Neural cell (in vitro differentiated cells): Measurements from ENCODE around the gene HCFC1. TPM values are rescaled to one million over a fixed set of nuclear protein-coding genes. Genes with fewer than 3 reads are reported as not detected.
"Not testable (repeated sequence)": the region's sequence is repeated elsewhere in the genome, so short reads cannot be mapped to it uniquely, and the experiment has no call there.

Source experiments
- H2AFZ ChIP-seq: fragments of 200-600, 300-800 bp; sonication (generic), shearing (Covaris generic); 2 replicates; pipeline ENCODE4 v1.6.0; 2014; ENCODE audit warnings: low read depth, mild to moderate bottlenecking, antibody characterized with exemption, low read length, moderate library complexity
- H3F3A ChIP-seq: fragments of 200-600 bp; shearing (Covaris generic); 2 replicates; pipeline ENCODE4 v1.6.1; 2016; ENCODE audit warnings: mild to moderate bottlenecking, moderate library complexity, mixed read lengths, antibody characterized with exemption, low read length; ENCODE audit not compliant: insufficient read depth, poor library complexity, severe bottlenecking
- H3K27ac ChIP-seq: fragments of 200-600, 300-800 bp; sonication (generic), shearing (Covaris generic); 2 replicates; pipeline ENCODE4 v1.5.1; 2014; ENCODE audit warnings: mild to moderate bottlenecking, low read length, moderate library complexity
- H3K27me3 ChIP-seq: fragments of 300-800, 200-600 bp; sonication (generic), shearing (Covaris generic); 2 replicates; pipeline ENCODE4 v1.6.0; 2014; ENCODE audit warnings: mild to moderate bottlenecking, low read depth, low read length, moderate library complexity; ENCODE audit not compliant: insufficient read depth
- H3K36me3 ChIP-seq: fragments of 300-800, 200-600 bp; sonication (generic), shearing (Covaris generic); 2 replicates; pipeline ENCODE4 v1.5.1; 2014; ENCODE audit warnings: mild to moderate bottlenecking, antibody characterized with exemption, low read length, moderate library complexity; ENCODE audit not compliant: insufficient read depth
- H3K4me2 ChIP-seq: fragments of 300-800, 200-600 bp; sonication (generic), shearing (Covaris generic); 2 replicates; pipeline ENCODE4 v1.6.0; 2014; ENCODE audit warnings: mild to moderate bottlenecking, low read length
- H3K4me3 ChIP-seq: fragments of 300-800, 200-600 bp; sonication (generic), shearing (Covaris generic); 2 replicates; pipeline ENCODE4 v1.5.1; 2014; ENCODE audit warnings: mild to moderate bottlenecking, low read length, moderate library complexity
- H3K79me2 ChIP-seq: fragments of 200-600 bp; shearing (Covaris generic); replicated peaks from 2 replicates; pipeline ENCODE4 v1.6.0; 2014; ENCODE audit warnings: mild to moderate bottlenecking, low read length, moderate library complexity; ENCODE audit not compliant: insufficient read depth
- H3K9ac ChIP-seq: fragments of 300-800, 200-600 bp; sonication (generic), shearing (Covaris generic); 2 replicates; pipeline ENCODE4 v1.6.1; 2016; ENCODE audit warnings: mild to moderate bottlenecking, low read length, mixed read lengths
- H3K9me2 ChIP-seq: fragments of 200-600 bp; shearing (Covaris generic); 2 replicates; pipeline ENCODE4 v1.6.1; 2016; ENCODE audit warnings: mild to moderate bottlenecking, low read length, mixed read lengths; ENCODE audit not compliant: insufficient read depth
- H3K9me3 ChIP-seq: fragments of 200-600, 300-800 bp; sonication (generic), shearing (Covaris generic); 2 replicates; pipeline ENCODE4 v1.6.1; 2016; ENCODE audit warnings: mild to moderate bottlenecking, mixed run types, low read length, moderate library complexity, mixed read lengths
- H4K20me1 ChIP-seq: fragments of 200-600 bp; shearing (Covaris generic); 2 replicates; pipeline ENCODE4 v1.6.1; 2016; ENCODE audit warnings: mild to moderate bottlenecking, mixed run types; ENCODE audit not compliant: insufficient read depth
- CTCF ChIP-seq: fragments of 450-650 bp; IDR thresholded peaks from 2 replicates; pipeline ENCODE4 v1.5.1; 2014; ENCODE audit warnings: antibody characterized with exemption, mild to moderate bottlenecking, moderate library complexity; ENCODE audit not compliant: poor library complexity, severe bottlenecking
- EP300 ChIP-seq: fragments of 450-650 bp; conservative IDR thresholded peaks from 2 replicates; pipeline ENCODE4 v1.6.1; 2014; ENCODE audit warnings: antibody characterized with exemption, mild to moderate bottlenecking, moderate library complexity; ENCODE audit not compliant: poor library complexity, severe bottlenecking
- EZH2 ChIP-seq: fragments of 200-600, 300-800 bp; shearing (Covaris generic), sonication (generic); IDR thresholded peaks from 2 replicates; pipeline ENCODE4 v1.6.1; 2014; ENCODE audit warnings: antibody characterized with exemption, low read length, borderline replicate concordance, mild to moderate bottlenecking; ENCODE audit not compliant: insufficient read depth, poor library complexity, severe bottlenecking
- MXI1 ChIP-seq: fragments of 450-650 bp; conservative IDR thresholded peaks from 2 replicates; pipeline ENCODE4 v1.6.1; 2014; ENCODE audit warnings: antibody characterized with exemption, mild to moderate bottlenecking; ENCODE audit not compliant: poor library complexity, severe bottlenecking
- POLR2AphosphoS5 ChIP-seq: IDR thresholded peaks from 2 replicates; pipeline ENCODE4 v1.6.1; 2012
- RAD21 ChIP-seq: fragments of 450-650 bp; conservative IDR thresholded peaks from 2 replicates; pipeline ENCODE4 v1.6.1; 2014; ENCODE audit warnings: antibody characterized with exemption, mild to moderate bottlenecking, moderate library complexity
- REST ChIP-seq: IDR thresholded peaks from 2 replicates; pipeline ENCODE4 v1.6.1; 2012; ENCODE audit warnings: borderline replicate concordance
- SMC3 ChIP-seq: fragments of 450-650 bp; conservative IDR thresholded peaks from 2 replicates; pipeline ENCODE4 v1.6.1; 2014; ENCODE audit warnings: antibody characterized with exemption, mild to moderate bottlenecking, moderate library complexity; ENCODE audit not compliant: poor library complexity
- TAF1 ChIP-seq: IDR thresholded peaks from 2 replicates; pipeline ENCODE4 v1.6.1; 2012; ENCODE audit warnings: low read depth
- polyA plus RNA-seq: library from polyadenylated mRNA; depleted of rRNA; stranded (reverse); fragments of >200 nt; gene quantifications from 2 replicates; pipeline ENCODE4 v1.2.3, GENCODE V29; 2014

HCFC1 gene
- polyA plus RNA-seq, 1 donor from 2014 or later: 7.3 TPM

- no peaks in the 10 kb centered on the region for H4K20me1 ChIP-seq
- H3K27me3 ChIP-seq: no peaks in the 10 kb centered on the region
- no peak overlapping the region for H3K4me3 ChIP-seq
- no peaks in the 10 kb centered on the region for H3K79me2 ChIP-seq
- no peak overlapping the region for H3K27ac ChIP-seq
- no peaks in the 10 kb centered on the region for H3K9me3 ChIP-seq
- H3K4me2 ChIP-seq: no peak overlapping the region
- no peaks in the 10 kb centered on the region for H3K36me3 ChIP-seq
- no peak overlapping the region for H3K9ac ChIP-seq
- no peak for TF ChIP-seq POLR2AphosphoS5
- no peak for TF ChIP-seq RAD21
- no peak for TF ChIP-seq SMC3
- no peak for TF ChIP-seq EP300
- TF ChIP-seq EZH2: no peak
- TF ChIP-seq MXI1: no peak
- TF ChIP-seq TAF1: no peak
- no peak for TF ChIP-seq CTCF
- no peak for TF ChIP-seq REST
- no peaks in the 10 kb centered on the region for H3K9me2 ChIP-seq
- no peaks in the 10 kb centered on the region for H3F3A ChIP-seq
- no peak overlapping the region for H2AFZ ChIP-seq
These were observed 9.6 kb upstream of the HCFC1 start for GRCh38 chrX:153981231-153981630.

- not testable (repeated sequence) for H3K27ac ChIP-seq, H3K79me2 ChIP-seq, H3K4me3 ChIP-seq, H3F3A ChIP-seq, H3K9me2 ChIP-seq, H3K9me3 ChIP-seq, H4K20me1 ChIP-seq, H3K4me2 ChIP-seq, H3K36me3 ChIP-seq, H2AFZ ChIP-seq, H3K27me3 ChIP-seq, H3K9ac ChIP-seq
These were observed 8.8 kb upstream of the HCFC1 start for GRCh38 chrX:153980394-153980793.

- TF ChIP-seq SMC3 (no peak), RAD21 (no peak), CTCF (no peak), EZH2 (no peak), EP300 (no peak)
- Histone ChIP-seq H4K20me1 (no peaks in the 10 kb centered on the region), H3K27ac (no peak overlapping the region), H3K27me3 (no peaks in the 10 kb centered on the region), H3K4me3 (no peak overlapping the region), H3F3A (no peaks in the 10 kb centered on the region), H3K36me3 (no peaks in the 10 kb centered on the region), H2AFZ (no peak overlapping the region), H3K9ac (no peak overlapping the region), H3K79me2 (no peaks in the 10 kb centered on the region), H3K9me2 (no peaks in the 10 kb centered on the region), H3K9me3 (no peaks in the 10 kb centered on the region), H3K4me2 (no peak overlapping the region)
These were observed 3.2 kb upstream of the HCFC1 start for GRCh38 chrX:153974726-153975286.
